WERI-Rb-1 (cell line): ENCODE data around the gene ATP2C2.

ENCODE experiments used
- DNase-seq: peaks from one replicate; pipeline ENCODE4 v3.0.0-alpha.2; 2020
- H3K27ac ChIP-seq: fragments of 250-450 bp; sonication (Bioruptor Pico); 2 replicates; pipeline ENCODE4 v1.5.1; 2020; ENCODE audit warnings: mild to moderate bottlenecking, moderate library complexity
- H3K27me3 ChIP-seq: fragments of 250-450 bp; sonication (Bioruptor Pico); 2 replicates; pipeline ENCODE4 v1.5.1; 2021; ENCODE audit warnings: mild to moderate bottlenecking, low read depth, moderate library complexity; ENCODE audit not compliant: insufficient read depth, severe bottlenecking
- H3K36me3 ChIP-seq: fragments of 250-450 bp; sonication (Bioruptor Pico); 2 replicates; pipeline ENCODE4 v1.5.1; 2020; ENCODE audit warnings: mild to moderate bottlenecking, moderate library complexity
- H3K4me3 ChIP-seq: 2 replicates; pipeline ENCODE4 v1.5.1; 2011; ENCODE audit warnings: low read depth, mild to moderate bottlenecking, control low read depth, low read length
- H3K9me3 ChIP-seq: fragments of 250-450 bp; sonication (Bioruptor Pico); 2 replicates; pipeline ENCODE4 v1.5.1; 2021; ENCODE audit warnings: mild to moderate bottlenecking, moderate library complexity; ENCODE audit not compliant: severe bottlenecking
- CTCF ChIP-seq: IDR thresholded peaks from 2 replicates; pipeline ENCODE4 v1.5.1; 2011; ENCODE audit warnings: low read depth, mild to moderate bottlenecking, control low read depth, inconsistent platforms, low read length

Gene ATP2C2

GRCh38 chr16:84366208-84366607, 2.1 kb upstream of the ATP2C2 start:
- TF ChIP-seq CTCF: no peak
- no peaks in the 10 kb centered on the region for H3K36me3 ChIP-seq
- H3K9me3 ChIP-seq: no peaks in the 10 kb centered on the region
- no peak for DNase-seq
- no peak overlapping the region for H3K27ac ChIP-seq
- H3K27me3 ChIP-seq: no peaks in the 10 kb centered on the region
- H3K4me3 ChIP-seq: no peak overlapping the region

- Histone ChIP-seq H3K27me3 (no peaks in the 10 kb centered on the region), H3K27ac (no peak overlapping the region), H3K36me3 (no peaks in the 10 kb centered on the region), H3K4me3 (no peak overlapping the region), H3K9me3 (no peaks in the 10 kb centered on the region)
- no peak for TF ChIP-seq CTCF
- DNase-seq: no peak
These were observed 1.0 kb upstream of the ATP2C2 start for GRCh38 chr16:84367297-84367680.

GRCh38 chr16:84367750-84368307, 509 bp upstream of the ATP2C2 start:
- TF ChIP-seq CTCF: no peak
- no peak for DNase-seq
- Histone ChIP-seq H3K4me3 (no peak overlapping the region), H3K27ac (no peak overlapping the region), H3K9me3 (no peaks in the 10 kb centered on the region), H3K27me3 (no peaks in the 10 kb centered on the region), H3K36me3 (no peaks in the 10 kb centered on the region)

- no peak overlapping the region for H3K4me3 ChIP-seq
- TF ChIP-seq CTCF: no peak
- no peaks in the 10 kb centered on the region for H3K9me3 ChIP-seq
- DNase-seq: peak; percentile 11
- no peaks in the 10 kb centered on the region for H3K27me3 ChIP-seq
- no peaks in the 10 kb centered on the region for H3K36me3 ChIP-seq
- no peak overlapping the region for H3K27ac ChIP-seq
These were observed 767 bp downstream of the ATP2C2 start for GRCh38 chr16:84369105-84369504.

- Histone ChIP-seq H3K36me3 (no peaks in the 10 kb centered on the region), H3K27me3 (no peaks in the 10 kb centered on the region), H3K9me3 (no peaks in the 10 kb centered on the region), H3K4me3 (no peak overlapping the region), H3K27ac (no peak overlapping the region)
- no peak for TF ChIP-seq CTCF
- no peak for DNase-seq
These were observed 1.7 kb downstream of the ATP2C2 start for GRCh38 chr16:84369938-84370627.
